ENCODE data around the gene AASDH. TPM values are rescaled to one million over a fixed set of nuclear protein-coding genes. Genes with fewer than 3 reads are reported as not detected.

AASDH gene
- total and polyA plus RNA-seq, 2 of the 13 experiments (the other 11 are each of a cell fraction or from before 2014, with no cell fraction given), result 12.6 to 14.1 TPM

- TF ChIP-seq FIP1L1 (IDR thresholded peaks at IDR 0.05; ENCODE audit: borderline replicate concordance, insufficient read depth, low read depth, low read length) (no peak), FOXA1 (IDR thresholded peaks at IDR 0.05) (no peak), FOXA1 (CRISPR knock-in tag; IDR thresholded peaks at IDR 0.05) (no peak)
Measured at GRCh38 chr4:56318555-56318954, 68.7 kb downstream of the AASDH start (continued).

GRCh38 chr4:56317749-56318148, 69.5 kb downstream of the AASDH start:
- in situ Hi-C loops (cut with HindIII; ENCODE audit: extremely low pct_ligation_motif_present, low pct_unique_long_range_greater_than_20kb) (no loop called here), intact Hi-C loops (cut with micrococcal nuclease; ENCODE audit: unreplicated experiment) (no loop called here)
- ChIA-PET POLR2A (interaction anchor here (1.1 kb wide), 1 partner anchor 69 kb away, joined by 3 read pairs; the partner anchor contains the start of gene AASDH), CTCF (ENCODE audit: low intra/inter-chr PET ratio, low total read pairs) (no interaction called here)
- H3K4me2 ChIP-seq (ENCODE audit: low read depth, low read length), result no peak overlapping the region
- no peaks in the 10 kb centered on the region for H3K9me3 ChIP-seq (ENCODE audit: low read length)
- no peaks in the 10 kb centered on the region for H3K4me1 ChIP-seq (ENCODE audit: insufficient read depth, low read length)
- no peak for TF ChIP-seq HNRNPH1 (optimal IDR thresholded peaks at IDR 0.05; ENCODE audit: low read depth, low read length)
- TF ChIP-seq ZMYM3 (CRISPR knock-in tag; IDR thresholded peaks at IDR 0.05), result no peak
- TF ChIP-seq ZBTB44 (CRISPR knock-in tag; IDR thresholded peaks at IDR 0.05), result no peak
- TF ChIP-seq ZBTB10 (CRISPR knock-in tag; IDR thresholded peaks at IDR 0.05; ENCODE audit: borderline replicate concordance), result no peak
- TF ChIP-seq MXI1 (IDR thresholded peaks at IDR 0.05; ENCODE audit: borderline replicate concordance, low read depth, low read length), result no peak
- TF ChIP-seq ZNF557 (CRISPR knock-in tag; IDR thresholded peaks at IDR 0.05), result no peak
- TF ChIP-seq FOXM1 (CRISPR knock-in tag; IDR thresholded peaks at IDR 0.05), result no peak
- TF ChIP-seq GABPA (IDR thresholded peaks at IDR 0.05; ENCODE audit: low read depth, low read length), result no peak
- TF ChIP-seq GABPA (CRISPR knock-in tag; IDR thresholded peaks at IDR 0.05; ENCODE audit: low read depth), result no peak
- no peak for TF ChIP-seq REL (CRISPR knock-in tag; conservative IDR thresholded peaks at IDR 0.05)
- no peak overlapping the region for H2AFZ ChIP-seq (ENCODE audit: low read length)
- H3K36me3 ChIP-seq (replicated peaks in 1 of 2; ENCODE audit: control insufficient read depth in 1 of 2, insufficient read depth in 2 of 2, low read length in 2 of 2), result no peaks in the 10 kb centered on the region
- H3K79me2 ChIP-seq (ENCODE audit: insufficient read depth, low read length), result no peaks in the 10 kb centered on the region
- no peak for DNase-seq (ENCODE audit: low spot score)
- no TSS peak for BruUV-seq (replicated peaks)
- no peak for FAIRE-seq
- no peaks in the 10 kb centered on the region for H3K27me3 ChIP-seq (ENCODE audit: control insufficient read depth in 1 of 2, insufficient read depth in 2 of 2, low read length in 2 of 2)
- ATAC-seq, result no peak
- no peak overlapping the region for H3K9ac ChIP-seq (ENCODE audit: insufficient read depth, low read depth, low read length)
- no peak overlapping the region for H3K4me3 ChIP-seq (replicated peaks in 1 of 3; ENCODE audit: insufficient read depth in 1 of 3, low read depth in 2 of 3, low read length in 3 of 3)
- no peak overlapping the region for H3K27ac ChIP-seq (ENCODE audit: extremely low read length, insufficient read depth, low read length)
- no peaks in the 10 kb centered on the region for H4K20me1 ChIP-seq (ENCODE audit: insufficient read depth, low read length)

Data from HepG2 (cell line).